ENCODE measurements around the gene INCENP.

DNA sequence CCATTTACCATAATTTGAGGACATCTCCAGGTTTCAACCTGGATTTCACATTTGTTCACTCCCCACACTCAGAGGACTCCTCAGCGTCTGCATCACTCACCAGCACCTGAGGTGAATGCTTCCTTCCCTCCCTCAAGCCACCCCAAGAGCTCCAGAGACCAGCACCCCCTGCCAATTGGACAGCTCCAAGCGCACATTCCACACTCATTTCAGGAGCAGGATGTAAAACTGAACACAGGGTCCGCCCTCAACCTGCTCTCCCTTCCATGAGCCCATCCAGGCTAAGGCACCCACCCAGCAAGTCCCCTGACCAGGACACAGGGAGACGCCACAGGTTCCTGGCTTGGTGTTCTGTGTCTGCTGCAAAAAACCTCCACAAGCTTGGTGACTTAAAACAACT, 70.1 kb downstream of the INCENP start:
- TF ChIP-seq, protein P1, sequence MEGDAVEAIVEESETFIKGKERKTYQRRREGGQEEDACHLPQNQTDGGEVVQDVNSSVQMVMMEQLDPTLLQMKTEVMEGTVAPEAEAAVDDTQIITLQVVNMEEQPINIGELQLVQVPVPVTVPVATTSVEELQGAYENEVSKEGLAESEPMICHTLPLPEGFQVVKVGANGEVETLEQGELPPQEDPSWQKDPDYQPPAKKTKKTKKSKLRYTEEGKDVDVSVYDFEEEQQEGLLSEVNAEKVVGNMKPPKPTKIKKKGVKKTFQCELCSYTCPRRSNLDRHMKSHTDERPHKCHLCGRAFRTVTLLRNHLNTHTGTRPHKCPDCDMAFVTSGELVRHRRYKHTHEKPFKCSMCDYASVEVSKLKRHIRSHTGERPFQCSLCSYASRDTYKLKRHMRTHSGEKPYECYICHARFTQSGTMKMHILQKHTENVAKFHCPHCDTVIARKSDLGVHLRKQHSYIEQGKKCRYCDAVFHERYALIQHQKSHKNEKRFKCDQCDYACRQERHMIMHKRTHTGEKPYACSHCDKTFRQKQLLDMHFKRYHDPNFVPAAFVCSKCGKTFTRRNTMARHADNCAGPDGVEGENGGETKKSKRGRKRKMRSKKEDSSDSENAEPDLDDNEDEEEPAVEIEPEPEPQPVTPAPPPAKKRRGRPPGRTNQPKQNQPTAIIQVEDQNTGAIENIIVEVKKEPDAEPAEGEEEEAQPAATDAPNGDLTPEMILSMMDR (IDR thresholded peaks at IDR 0.05) = no peak
- no peak for TF ChIP-seq POLR2A (IDR thresholded peaks at IDR 0.05)

Data from heart left ventricle (tissue), 13 donors.